Measurements from ENCODE around the gene CAMK1D. TPM values are rescaled to one million over a fixed set of nuclear protein-coding genes. Genes with fewer than 3 reads are reported as not detected.

CAMK1D gene
- total and polyA plus RNA-seq, 2 of the 8 experiments (the other 6 are each of a cell fraction or from before 2014, with no cell fraction given) = 3.5 to 10.6 TPM

DNA sequence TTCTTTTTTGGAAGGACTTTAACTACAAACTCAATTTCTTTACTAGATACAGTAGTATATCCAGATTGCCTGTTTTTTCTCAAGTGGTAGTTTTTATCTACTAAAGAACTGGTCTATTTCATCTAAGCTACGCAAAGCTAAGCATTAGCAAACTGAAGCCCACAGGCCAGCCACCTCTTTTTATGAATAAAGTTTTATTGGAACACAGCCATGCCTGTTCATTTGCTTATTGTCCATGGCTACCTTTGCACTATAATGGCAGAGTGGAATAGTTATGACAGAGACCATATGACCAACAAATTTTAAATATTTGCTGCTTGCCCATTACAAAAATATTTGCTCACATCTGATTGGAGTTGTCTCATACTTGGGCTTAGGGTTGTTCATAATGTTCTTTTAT is 168.7 kb downstream of the CAMK1D start:
- no peak overlapping the region for H3K23ac ChIP-seq (ENCODE audit: insufficient read length)
- H2AFZ ChIP-seq (ENCODE audit: low read length) = no peak overlapping the region
- ChIA-PET POLR2A (ENCODE audit: partially characterized antibody) (no interaction called here), CTCF (ENCODE audit: partially characterized antibody) (no interaction called here)
- no peaks in the 10 kb centered on the region for H3K36me3 ChIP-seq (ENCODE audit: control insufficient read depth in 2 of 4, insufficient read depth in 4 of 4, low read length in 3 of 4)
- no peak overlapping the region for H3K56ac ChIP-seq (replicated peaks; ENCODE audit: insufficient read length, low read depth, low read length)
- no peaks in the 10 kb centered on the region for H4K20me1 ChIP-seq (replicated peaks in 1 of 2; ENCODE audit: control insufficient read depth in 1 of 2, insufficient read depth in 2 of 2, low read length in 2 of 2)
- H3K4me1 ChIP-seq (replicated peaks in 1 of 4; ENCODE audit: control insufficient read depth in 3 of 4, insufficient read depth in 4 of 4, low read length in 3 of 4) = no peaks in the 10 kb centered on the region
- H4K91ac ChIP-seq (replicated peaks; ENCODE audit: insufficient read length, low read length) = no peak overlapping the region
- no peak overlapping the region for H2BK5ac ChIP-seq (ENCODE audit: low read depth, low read length)
- H3K79me2 ChIP-seq (ENCODE audit: control insufficient read depth in 1 of 2, insufficient read depth in 2 of 2, low read length in 2 of 2) = no peaks in the 10 kb centered on the region
- H3K14ac ChIP-seq (ENCODE audit: insufficient read length) = no peak overlapping the region
- H2BK15ac ChIP-seq (ENCODE audit: low read length) = no peak overlapping the region
- no peak overlapping the region for H3K4ac ChIP-seq (replicated peaks; ENCODE audit: insufficient read length, low read depth, low read length)
- H3K9me3 ChIP-seq (ENCODE audit: insufficient read depth in 2 of 2, low read depth in 1 of 2, low read length in 1 of 2) = peaks cover 0 to 3% of the 10 kb centered on the region in 2 experiments; a peak in 2 of 4 replicates
- peak in 1 of 2 experiments; percentile 3 for DNase-seq (ENCODE audit: low read depth in 1 of 2, low spot score in 2 of 2)
- no peak overlapping the region for H2AK5ac ChIP-seq (ENCODE audit: low read depth, low read length)
- no peak overlapping the region for H3K9ac ChIP-seq (replicated peaks in 1 of 4; ENCODE audit: extremely low read depth in 1 of 4, low read depth in 3 of 4, low read length in 3 of 4)
- 95% methylated on average over 1 of the region's 1 CpG; no CpG with 5 or more reads in 1 of the 2 experiments for WGBS, 2 experiments (ENCODE audit: extremely low coverage in 1 of 2, insufficient coverage in 1 of 2, insufficient read length in 1 of 2, insufficient replicate concordance in 2 of 2, low coverage in 1 of 2, low lambda C conversion rate in 2 of 2, missing lambda C conversion rate in 1 of 2)
- no peak overlapping the region for H4K5ac ChIP-seq (ENCODE audit: insufficient read length, low read depth, low read length)
- H3K27me3 ChIP-seq (replicated peaks in 1 of 4; ENCODE audit: control insufficient read depth in 3 of 4, extremely low read depth in 1 of 4, insufficient read depth in 3 of 4, low read length in 3 of 4) = no peaks in the 10 kb centered on the region
- no peak overlapping the region for H3K27ac ChIP-seq (ENCODE audit: low read depth, low read length)
- no peaks in the 10 kb centered on the region for H3K23me2 ChIP-seq (ENCODE audit: low read depth, low read length)
- H3K18ac ChIP-seq (ENCODE audit: extremely low read depth, low read length) = no peak overlapping the region
- H2BK120ac ChIP-seq (replicated peaks; ENCODE audit: low read depth, low read length) = no peak overlapping the region
- H3K79me1 ChIP-seq (ENCODE audit: low read depth, low read length) = no peaks in the 10 kb centered on the region
- no peak for FAIRE-seq
- H2BK12ac ChIP-seq (ENCODE audit: low read depth, low read length) = no peak overlapping the region
- no peak overlapping the region for H2BK20ac ChIP-seq (ENCODE audit: low read length)
- no peak overlapping the region for H4K8ac ChIP-seq (ENCODE audit: extremely low read depth, insufficient read depth, low read length)
- no peak overlapping the region for H3K4me2 ChIP-seq (ENCODE audit: insufficient read depth in 1 of 2, low read depth in 2 of 2, low read length in 2 of 2)
- H3K4me3 ChIP-seq (ENCODE audit: extremely low read depth in 1 of 4, insufficient read depth in 2 of 4, low read depth in 3 of 4, low read length in 4 of 4) = no peak overlapping the region
- TF ChIP-seq SAP30 (IDR thresholded peaks at IDR 0.05; ENCODE audit: insufficient read depth, insufficient replicate concordance, low read length) (no peak), CHD1 (IDR thresholded peaks at IDR 0.05; ENCODE audit: low read depth, low read length) (no peak), SIX5 (IDR thresholded peaks at IDR 0.05; ENCODE audit: low read depth, low read length) (no peak), TAF1 (IDR thresholded peaks at IDR 0.05; ENCODE audit: low read depth, low read length) (no peak), TCF12 (IDR thresholded peaks at IDR 0.05; ENCODE audit: low read depth, low read length) (no peak), TBP (IDR thresholded peaks at IDR 0.05; ENCODE audit: low read depth, low read length) (no peak), KDM5A (IDR thresholded peaks at IDR 0.05; ENCODE audit: low read length) (no peak), JUN (IDR thresholded peaks at IDR 0.05; ENCODE audit: low read depth, low read length) (no peak), BACH1 (IDR thresholded peaks at IDR 0.05; ENCODE audit: low read length) (no peak), CHD2 (IDR thresholded peaks at IDR 0.05; ENCODE audit: low read length) (no peak), HDAC2 (IDR thresholded peaks at IDR 0.05; ENCODE audit: borderline replicate concordance in 1 of 2, low read depth in 2 of 2, low read length in 2 of 2) (no peak), BCL11A (IDR thresholded peaks at IDR 0.05; ENCODE audit: low read depth in 2 of 2, low read length in 2 of 2) (no peak), RAD21 (IDR thresholded peaks at IDR 0.05 in 1 of 2, conservative IDR thresholded peaks at IDR 0.05 in 1 of 2; ENCODE audit: low read depth in 2 of 2, low read length in 2 of 2) (no peak), RBBP5 (IDR thresholded peaks at IDR 0.05; ENCODE audit: borderline replicate concordance, low read depth, low read length) (no peak), EP300 (IDR thresholded peaks at IDR 0.05; ENCODE audit: borderline replicate concordance in 1 of 2, low read depth in 2 of 2, low read length in 2 of 2) (no peak)

Measured in H1 (cell line).